NCI-H774 (cell line): ENCODE results near the gene TMEM45A.

Source experiments
- DNase-seq: peaks from one replicate; lab custom pipeline; 2025; lab: John Stamatoyannopoulos, UW

Gene TMEM45A

GRCh38 chr3:100614941-100615340, 122.5 kb downstream of the TMEM45A start:
- DNase-seq = no peak

- DNase-seq = no peak
These were observed 123.3 kb downstream of the TMEM45A start for GRCh38 chr3:100615684-100616083.

- no peak for DNase-seq
These were observed 128.8 kb downstream of the TMEM45A start for GRCh38 chr3:100621251-100621650.
